K562 (cell line): ENCODE results near the gene NPB. TPM values are rescaled to one million over a fixed set of nuclear protein-coding genes. Genes with fewer than 3 reads are reported as not detected.
A peak's percentile ranks its signal among the peaks of the same experiment; 100 is the strongest.

Source experiments
- EGR1 ChIP-seq: fragments of 450-650 bp; conservative IDR thresholded peaks from 2 replicates; pipeline ENCODE4 v1.6.1; 2017; ENCODE audit warnings: mild to moderate bottlenecking
- ETV6 ChIP-seq, 3 experiments: fragments of 150-350 bp in 1 of 3; sonication (generic) in 1 of 3; formaldehyde crosslinking in 1 of 3; IDR thresholded peaks; 2 replicates each; pipeline versions ENCODE4 v1.6.1 to v1.8.0; 2014 to 2022; ENCODE audit warnings: borderline replicate concordance in 2 of 3, low read depth in 2 of 3, antibody characterized with exemption in 1 of 3, low read length in 1 of 3, mild to moderate bottlenecking in 1 of 3, missing genetic modification reagents in 1 of 3
- FOXK1 ChIP-seq: sonication (generic); formaldehyde crosslinking; IDR thresholded peaks from 2 replicates; pipeline ENCODE4 v1.8.0; 2022; ENCODE audit warnings: missing genetic modification reagents, mild to moderate bottlenecking, borderline replicate concordance
- MEF2D ChIP-seq: conservative IDR thresholded peaks from 2 replicates; pipeline ENCODE4 v1.6.1; 2016; ENCODE audit warnings: low read depth, missing genetic modification characterization, missing compliant biosample characterization
- RBBP5 ChIP-seq: fragments of 200-600 bp; sonication (generic); IDR thresholded peaks from 2 replicates; pipeline ENCODE4 v1.6.1; 2012; ENCODE audit warnings: borderline replicate concordance, mild to moderate bottlenecking, low read length, control low read depth, inconsistent platforms; ENCODE audit not compliant: insufficient read depth, poor library complexity, severe bottlenecking
- RBM14 ChIP-seq: fragments of 200-400 bp; formaldehyde crosslinking; IDR thresholded peaks from 2 replicates; pipeline ENCODE4 v1.6.1; 2018; ENCODE audit warnings: low read depth, mild to moderate bottlenecking, low read length, moderate library complexity, borderline replicate concordance; ENCODE audit not compliant: insufficient read depth
- RBM22 ChIP-seq: fragments of 200-400 bp; formaldehyde crosslinking; IDR thresholded peaks from 2 replicates; pipeline ENCODE4 v1.6.1; 2018; ENCODE audit warnings: low read length, low read depth; ENCODE audit not compliant: poor library complexity, severe bottlenecking
- SIRT6 ChIP-seq: IDR thresholded peaks from one replicate; pipeline ENCODE4 v1.6.1; 2012; ENCODE audit warnings: low read depth, mild to moderate bottlenecking, control low read depth, inconsistent platforms, low read length, moderate library complexity
- SRF ChIP-seq, 2 experiments: fragments of 250-450, 450-650 bp in 1 of 2; sonication (Bioruptor Pico) in 1 of 2; sonication (generic) in 1 of 2; formaldehyde crosslinking; IDR thresholded peaks; 2 replicates each; pipeline versions ENCODE4 v1.5.0 to v1.5.1; 2020 to 2022; ENCODE audit warnings: mild to moderate bottlenecking in 1 of 2, missing genetic modification reagents in 1 of 2
- TCFL5 ChIP-seq: fragments of 250-450 bp; sonication (Bioruptor Pico); conservative IDR thresholded peaks from 2 replicates; pipeline ENCODE4 v1.6.1; 2021; ENCODE audit warnings: mild to moderate bottlenecking, moderate library complexity, matching md5 sums
- TRIM24 ChIP-seq, 2 experiments: fragments of 450-650 bp; IDR thresholded peaks; 2 replicates each; pipeline ENCODE4 v1.6.1; 2016
- ZNF134 ChIP-seq: fragments of 250-450 bp; sonication (Bioruptor Pico); conservative IDR thresholded peaks from 2 replicates; pipeline ENCODE4 v1.4.0; 2020
- ZNF384 ChIP-seq: IDR thresholded peaks from 2 replicates; pipeline ENCODE4 v1.6.1; 2012; ENCODE audit warnings: low read depth, low read length, improper control_type of control experiment
- polyA plus RNA-seq, 8 experiments: library from polyadenylated mRNA; depleted of rRNA in 4 of 8; stranded (reverse) in 5 of 8; unstranded in 3 of 8; fragments of >200 nt; fragmentation: Nextera tagmentation in 2 of 8; fragmentation: Illumina TruSeq in 1 of 8; extraction: Ambion mirVana in 2 of 8; extraction: Trizol in 1 of 8; gene quantifications; 2 replicates each; pipeline versions ENCODE4 v1.2.1 to v1.2.3, GENCODE V29; 2011 to 2014; ENCODE audit warnings: inconsistent platforms in 1 of 8, missing spikeins in 1 of 8
- total RNA-seq, 7 experiments: library from RNA; depleted of rRNA in 6 of 7; stranded (reverse); fragments of >200 nt in 6 of 7; fragmentation: Illumina TruSeq in 2 of 7; extraction: Trizol in 2 of 7; gene quantifications; 2 replicates each; pipeline versions ENCODE4 v1.2.1 to v1.2.3, GENCODE V29; 2011 to 2021; ENCODE audit warnings: low replicate concordance in 1 of 7
- TF ChIP-seq, protein P1 (sequence below): fragments of 250-450 bp; sonication (Bioruptor Pico); IDR thresholded peaks from 2 replicates; pipeline ENCODE4 v1.5.0; 2021
- TF ChIP-seq, protein P2 (sequence below): fragments of 250-450 bp; sonication (Bioruptor Pico); IDR thresholded peaks from 2 replicates; pipeline ENCODE4 v1.8.0; 2022; ENCODE audit warnings: moderate library complexity, mild to moderate bottlenecking, inconsistent platforms
- TF ChIP-seq, protein P3 (sequence below): fragments of 450-650 bp; IDR thresholded peaks from 2 replicates; pipeline ENCODE4 v1.6.1; 2016; ENCODE audit warnings: borderline replicate concordance
- TF ChIP-seq, protein P4 (sequence below): fragments of 250-450 bp; sonication (Bioruptor Pico); IDR thresholded peaks from 2 replicates; pipeline ENCODE4 v1.5.1; 2021; ENCODE audit warnings: mild to moderate bottlenecking
- TF ChIP-seq, protein P5 (sequence below), 2 experiments: IDR thresholded peaks; 2 replicates each; pipeline ENCODE4 v1.6.1; 2011; ENCODE audit warnings: borderline replicate concordance in 1 of 2, control low read depth in 1 of 2, low read depth in 1 of 2, low read length in 1 of 2, mild to moderate bottlenecking in 1 of 2, mixed read lengths in 1 of 2, moderate library complexity in 1 of 2; ENCODE audit not compliant: insufficient read depth in 1 of 2, insufficient read length in 1 of 2, poor library complexity in 1 of 2, severe bottlenecking in 1 of 2; ENCODE audit errors: extremely low read depth in 1 of 2

Gene NPB
- total and polyA plus RNA-seq, 9 of the 15 experiments (the other 6 are each of a cell fraction or from before 2014, with no cell fraction given): 0.03 to 0.61 (median 0.14) TPM; not detected in 2

DNA sequence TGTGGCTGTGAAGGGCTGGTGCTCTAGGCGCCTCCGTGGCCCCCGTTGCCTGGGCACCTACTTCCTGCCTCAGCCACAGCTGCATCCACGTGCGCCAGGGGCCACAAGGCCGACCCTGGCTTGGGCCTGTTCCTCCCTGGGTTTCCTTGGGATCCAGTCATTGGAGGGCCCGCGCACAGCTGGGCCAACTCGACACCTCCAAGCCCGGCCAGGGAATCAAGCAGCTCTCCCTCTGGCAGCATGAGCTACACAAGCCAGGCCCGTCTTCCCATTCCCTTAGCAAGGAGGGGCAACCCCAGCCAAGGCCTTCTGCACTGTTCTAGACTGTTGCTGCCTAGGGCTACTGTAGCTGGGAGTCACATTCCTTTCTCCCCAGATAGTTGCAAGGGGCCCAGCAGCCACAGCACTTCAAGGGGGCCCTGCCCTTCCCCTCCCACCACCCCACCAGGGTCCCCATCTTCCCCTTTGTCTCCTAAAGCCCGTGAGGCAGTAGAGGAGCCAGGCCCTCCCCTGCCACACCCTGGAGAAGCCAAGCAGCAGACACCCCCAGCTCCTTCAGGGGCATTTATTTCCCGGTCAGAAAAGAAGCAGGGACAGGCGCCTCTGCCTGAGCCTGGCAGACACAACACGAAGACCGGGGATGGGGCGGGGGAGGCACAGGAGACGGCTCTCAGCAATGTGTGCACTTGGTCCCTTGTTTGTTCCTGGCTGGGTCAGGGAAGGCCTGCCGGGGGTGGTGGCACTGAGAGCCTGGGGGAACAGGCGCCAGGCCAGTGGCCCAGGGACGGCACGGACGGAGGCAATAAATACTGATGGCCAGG lies 34.7 kb upstream of the NPB start (continued):
- 0 out of 4 replicates have a peak, but pooled peaks of 1 of the 2 experiments have one; percentile 4 for TF ChIP-seq SRF (CRISPR knock-in tag; IDR thresholded peaks at IDR 0.05)
- TF ChIP-seq EGR1: no peak
- TF ChIP-seq, protein P1, sequence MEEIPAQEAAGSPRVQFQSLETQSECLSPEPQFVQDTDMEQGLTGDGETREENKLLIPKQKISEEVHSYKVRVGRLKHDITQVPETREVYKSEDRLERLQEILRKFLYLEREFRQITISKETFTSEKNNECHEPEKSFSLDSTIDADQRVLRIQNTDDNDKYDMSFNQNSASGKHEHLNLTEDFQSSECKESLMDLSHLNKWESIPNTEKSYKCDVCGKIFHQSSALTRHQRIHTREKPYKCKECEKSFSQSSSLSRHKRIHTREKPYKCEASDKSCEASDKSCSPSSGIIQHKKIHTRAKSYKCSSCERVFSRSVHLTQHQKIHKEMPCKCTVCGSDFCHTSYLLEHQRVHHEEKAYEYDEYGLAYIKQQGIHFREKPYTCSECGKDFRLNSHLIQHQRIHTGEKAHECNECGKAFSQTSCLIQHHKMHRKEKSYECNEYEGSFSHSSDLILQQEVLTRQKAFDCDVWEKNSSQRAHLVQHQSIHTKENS (CRISPR knock-in tag): peak; percentile 64; the same call in 1 of the 2 replicates
- TF ChIP-seq SIRT6: peak; percentile 47
- TF ChIP-seq, protein P2, sequence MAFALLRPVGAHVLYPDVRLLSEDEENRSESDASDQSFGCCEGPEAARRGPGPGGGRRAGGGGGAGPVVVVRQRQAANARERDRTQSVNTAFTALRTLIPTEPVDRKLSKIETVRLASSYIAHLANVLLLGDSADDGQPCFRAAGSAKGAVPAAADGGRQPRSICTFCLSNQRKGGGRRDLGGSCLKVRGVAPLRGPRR (CRISPR knock-in tag): no peak
- TF ChIP-seq, protein P3, sequence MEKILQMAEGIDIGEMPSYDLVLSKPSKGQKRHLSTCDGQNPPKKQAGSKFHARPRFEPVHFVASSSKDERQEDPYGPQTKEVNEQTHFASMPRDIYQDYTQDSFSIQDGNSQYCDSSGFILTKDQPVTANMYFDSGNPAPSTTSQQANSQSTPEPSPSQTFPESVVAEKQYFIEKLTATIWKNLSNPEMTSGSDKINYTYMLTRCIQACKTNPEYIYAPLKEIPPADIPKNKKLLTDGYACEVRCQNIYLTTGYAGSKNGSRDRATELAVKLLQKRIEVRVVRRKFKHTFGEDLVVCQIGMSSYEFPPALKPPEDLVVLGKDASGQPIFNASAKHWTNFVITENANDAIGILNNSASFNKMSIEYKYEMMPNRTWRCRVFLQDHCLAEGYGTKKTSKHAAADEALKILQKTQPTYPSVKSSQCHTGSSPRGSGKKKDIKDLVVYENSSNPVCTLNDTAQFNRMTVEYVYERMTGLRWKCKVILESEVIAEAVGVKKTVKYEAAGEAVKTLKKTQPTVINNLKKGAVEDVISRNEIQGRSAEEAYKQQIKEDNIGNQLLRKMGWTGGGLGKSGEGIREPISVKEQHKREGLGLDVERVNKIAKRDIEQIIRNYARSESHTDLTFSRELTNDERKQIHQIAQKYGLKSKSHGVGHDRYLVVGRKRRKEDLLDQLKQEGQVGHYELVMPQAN: no peak
- TF ChIP-seq, protein P4, sequence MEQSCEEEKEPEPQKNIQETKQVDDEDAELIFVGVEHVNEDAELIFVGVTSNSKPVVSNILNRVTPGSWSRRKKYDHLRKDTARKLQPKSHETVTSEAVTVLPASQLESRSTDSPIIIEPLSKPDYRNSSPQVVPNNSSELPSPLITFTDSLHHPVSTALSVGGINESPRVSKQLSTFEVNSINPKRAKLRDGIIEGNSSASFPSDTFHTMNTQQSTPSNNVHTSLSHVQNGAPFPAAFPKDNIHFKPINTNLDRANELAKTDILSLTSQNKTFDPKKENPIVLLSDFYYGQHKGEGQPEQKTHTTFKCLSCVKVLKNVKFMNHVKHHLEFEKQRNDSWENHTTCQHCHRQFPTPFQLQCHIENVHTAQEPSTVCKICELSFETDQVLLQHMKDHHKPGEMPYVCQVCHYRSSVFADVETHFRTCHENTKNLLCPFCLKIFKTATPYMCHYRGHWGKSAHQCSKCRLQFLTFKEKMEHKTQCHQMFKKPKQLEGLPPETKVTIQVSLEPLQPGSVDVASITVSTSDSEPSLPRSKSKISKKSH (CRISPR knock-in tag): no peak
- 0 out of 4 replicates have a peak, but pooled peaks of 1 of the 2 experiments have one; percentile 5 for TF ChIP-seq TRIM24 (IDR thresholded peaks at IDR 0.05)
- 0 out of 2 replicates have a peak, but pooled peaks have one; percentile 30 for TF ChIP-seq ZNF134 (CRISPR knock-in tag)
- TF ChIP-seq, protein P5, sequence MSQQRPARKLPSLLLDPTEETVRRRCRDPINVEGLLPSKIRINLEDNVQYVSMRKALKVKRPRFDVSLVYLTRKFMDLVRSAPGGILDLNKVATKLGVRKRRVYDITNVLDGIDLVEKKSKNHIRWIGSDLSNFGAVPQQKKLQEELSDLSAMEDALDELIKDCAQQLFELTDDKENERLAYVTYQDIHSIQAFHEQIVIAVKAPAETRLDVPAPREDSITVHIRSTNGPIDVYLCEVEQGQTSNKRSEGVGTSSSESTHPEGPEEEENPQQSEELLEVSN (IDR thresholded peaks at IDR 0.05; ENCODE audit: borderline replicate concordance in 1 of 2, extremely low read depth in 1 of 2, insufficient read depth in 1 of 2, insufficient read length in 1 of 2, low read depth in 1 of 2, low read length in 1 of 2, poor library complexity in 1 of 2, severe bottlenecking in 1 of 2): peak in 1 of 2 experiments; percentile 19
- peak; percentile 5; the same call in 1 of the 2 replicates for TF ChIP-seq FOXK1 (CRISPR knock-in tag)
- peak; percentile 95; the same call in 1 of the 2 replicates for TF ChIP-seq RBM14
- no peak for TF ChIP-seq TCFL5 (CRISPR knock-in tag)
- TF ChIP-seq MEF2D (tag): no peak
- TF ChIP-seq ZNF384: no peak
- no peak for TF ChIP-seq ETV6 (IDR thresholded peaks at IDR 0.05; ENCODE audit: borderline replicate concordance in 1 of 2, low read depth in 2 of 2, low read length in 1 of 2)
- TF ChIP-seq ETV6 (CRISPR knock-in tag; IDR thresholded peaks at IDR 0.05; ENCODE audit: borderline replicate concordance): no peak
- peak; percentile 12 for TF ChIP-seq RBBP5
- peak; percentile 96 for TF ChIP-seq RBM22
